SU-DHL-6 (cell line): ENCODE results near the gene RPS15.

Experiments used
- EZH2phosphoT487 ChIP-seq: fragments of 200-600 bp; sonication (generic), shearing (Covaris generic); conservative IDR thresholded peaks from 2 replicates; pipeline ENCODE4 v1.6.1; 2018; ENCODE audit warnings: mild to moderate bottlenecking, antibody characterized with exemption, low read length, moderate library complexity, mixed read lengths
- TF ChIP-seq, protein P1 (sequence below): fragments of 200-600 bp; sonication (generic); IDR thresholded peaks from one replicate; pipeline ENCODE4 v1.5.1; 2017; ENCODE audit warnings: antibody characterized with exemption, mild to moderate bottlenecking, low read length, moderate library complexity; ENCODE audit not compliant: insufficient read depth, poor library complexity, severe bottlenecking

DNA sequence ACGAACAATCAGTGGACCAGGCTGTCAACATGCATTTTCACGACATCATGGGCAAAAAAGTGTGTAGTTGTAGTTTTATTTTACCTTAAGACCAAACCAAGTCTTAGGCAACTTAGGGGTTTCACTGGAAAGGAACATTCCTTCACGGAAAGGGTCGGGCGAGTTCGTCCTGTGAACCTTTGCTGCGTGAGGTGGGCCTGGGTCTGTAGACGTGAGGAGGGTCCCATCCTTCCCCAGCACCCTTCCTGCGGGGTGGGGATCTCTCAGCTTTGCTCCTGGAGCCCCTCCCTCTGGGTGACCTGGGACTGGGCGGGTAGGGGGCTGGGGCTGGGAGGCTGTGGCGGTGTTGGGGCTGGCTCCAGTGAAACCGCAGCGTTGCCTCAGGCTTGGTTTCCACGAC, 12.3 kb upstream of the RPS15 start:
- TF ChIP-seq, protein P1, sequence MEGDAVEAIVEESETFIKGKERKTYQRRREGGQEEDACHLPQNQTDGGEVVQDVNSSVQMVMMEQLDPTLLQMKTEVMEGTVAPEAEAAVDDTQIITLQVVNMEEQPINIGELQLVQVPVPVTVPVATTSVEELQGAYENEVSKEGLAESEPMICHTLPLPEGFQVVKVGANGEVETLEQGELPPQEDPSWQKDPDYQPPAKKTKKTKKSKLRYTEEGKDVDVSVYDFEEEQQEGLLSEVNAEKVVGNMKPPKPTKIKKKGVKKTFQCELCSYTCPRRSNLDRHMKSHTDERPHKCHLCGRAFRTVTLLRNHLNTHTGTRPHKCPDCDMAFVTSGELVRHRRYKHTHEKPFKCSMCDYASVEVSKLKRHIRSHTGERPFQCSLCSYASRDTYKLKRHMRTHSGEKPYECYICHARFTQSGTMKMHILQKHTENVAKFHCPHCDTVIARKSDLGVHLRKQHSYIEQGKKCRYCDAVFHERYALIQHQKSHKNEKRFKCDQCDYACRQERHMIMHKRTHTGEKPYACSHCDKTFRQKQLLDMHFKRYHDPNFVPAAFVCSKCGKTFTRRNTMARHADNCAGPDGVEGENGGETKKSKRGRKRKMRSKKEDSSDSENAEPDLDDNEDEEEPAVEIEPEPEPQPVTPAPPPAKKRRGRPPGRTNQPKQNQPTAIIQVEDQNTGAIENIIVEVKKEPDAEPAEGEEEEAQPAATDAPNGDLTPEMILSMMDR: no peak
- no peak for TF ChIP-seq EZH2phosphoT487
